ENCODE data around the gene PDZK1IP1. TPM values are rescaled to one million over a fixed set of nuclear protein-coding genes. Genes with fewer than 3 reads are reported as not detected.
A peak's percentile ranks its signal among the peaks of the same experiment; 100 is the strongest.

The PDZK1IP1 gene
- polyA plus RNA-seq, 1 donor (not counting 4 experiments of a cell fraction or from before 2014, with no cell fraction given), result 1.5 TPM

DNA sequence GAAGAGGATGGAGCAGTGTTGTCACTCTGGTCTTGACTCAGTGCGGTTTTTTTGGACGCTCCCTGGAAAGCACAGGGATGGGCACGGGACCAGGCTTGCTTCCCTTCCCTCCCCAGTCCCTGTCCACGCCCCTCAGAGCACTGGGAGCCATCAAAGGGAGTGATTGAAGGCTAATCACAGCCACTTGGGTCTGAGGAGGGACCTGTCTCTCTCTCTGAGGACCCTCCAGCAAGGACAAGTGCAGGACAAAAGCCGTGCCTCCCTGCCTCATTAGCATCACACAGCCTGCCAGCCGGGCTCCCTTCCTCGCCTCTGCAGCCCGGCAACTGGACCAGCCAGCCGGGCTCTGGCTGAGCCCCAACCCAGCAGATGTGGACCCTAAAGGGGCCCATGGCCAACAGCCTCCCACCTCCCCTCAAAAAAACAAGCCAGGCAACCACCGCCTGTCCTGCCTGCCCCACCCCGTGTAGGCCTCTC, 18.6 kb upstream of the PDZK1IP1 start:
- Histone ChIP-seq H3K9me3 (ENCODE audit: control insufficient read depth, low read depth, low read length) (no peaks in the 10 kb centered on the region), H3K4me3 (ENCODE audit: control insufficient read depth in 2 of 3, extremely low read depth in 1 of 3, insufficient read depth in 2 of 3, low read depth in 1 of 3, low read length in 3 of 3) (no peak overlapping the region), H3K79me2 (ENCODE audit: control insufficient read depth, insufficient read depth, low read length) (no peaks in the 10 kb centered on the region), H3K36me3 (ENCODE audit: control insufficient read depth in 2 of 2, extremely low read depth in 1 of 2, insufficient read depth in 2 of 2, low read length in 2 of 2) (no peaks in the 10 kb centered on the region), H3K4me2 (ENCODE audit: control insufficient read depth, extremely low read depth, insufficient read depth, low read depth, low read length) (no peak overlapping the region), H3K9me1 (ENCODE audit: control insufficient read depth, extremely low read depth, insufficient read depth, low read length) (no peaks in the 10 kb centered on the region), H3K9ac (ENCODE audit: control insufficient read depth, extremely low read depth, insufficient read depth, low read length) (no peak overlapping the region), H3K27me3 (ENCODE audit: control insufficient read depth, extremely low read depth, insufficient read depth, low read length) (no peaks in the 10 kb centered on the region), H4K20me1 (ENCODE audit: control insufficient read depth, extremely low read depth, insufficient read depth, low read length) (no peaks in the 10 kb centered on the region), H3K27ac (ENCODE audit: control insufficient read depth, insufficient read depth, low read length) (no peak overlapping the region), H3K4me1 (ENCODE audit: control insufficient read depth, extremely low read depth, insufficient read depth, low read length) (peaks cover 6% of the 10 kb centered on the region), H2AFZ (ENCODE audit: control insufficient read depth, low read length) (peak overlapping the region; percentile 5)
- no peak for FAIRE-seq
- no peak for TF ChIP-seq EZH2 (IDR thresholded peaks at IDR 0.05; ENCODE audit: low read length)
- no peak for TF ChIP-seq CTCF (optimal IDR thresholded peaks at IDR 0.05 in 1 of 3, IDR thresholded peaks at IDR 0.05 in 1 of 3, conservative IDR thresholded peaks at IDR 0.05 in 1 of 3; ENCODE audit: extremely low read depth in 1 of 3, insufficient read depth in 2 of 3, low read length in 3 of 3)
- DNase-seq (ENCODE audit: low read depth, low spot score), result no peak
- dilution Hi-C loops (cut with MboI; ENCODE audit: extremely low pct_ligation_motif_present, low sequenced_read_pairs), result no loop called here

- Histone ChIP-seq H3K9me1 (ENCODE audit: control insufficient read depth, extremely low read depth, insufficient read depth, low read length) (no peaks in the 10 kb centered on the region), H3K4me1 (ENCODE audit: control insufficient read depth, extremely low read depth, insufficient read depth, low read length) (peaks cover 6% of the 10 kb centered on the region), H3K27ac (ENCODE audit: control insufficient read depth, insufficient read depth, low read length) (no peak overlapping the region), H4K20me1 (ENCODE audit: control insufficient read depth, extremely low read depth, insufficient read depth, low read length) (no peaks in the 10 kb centered on the region), H3K27me3 (ENCODE audit: control insufficient read depth, extremely low read depth, insufficient read depth, low read length) (no peaks in the 10 kb centered on the region), H3K9ac (ENCODE audit: control insufficient read depth, extremely low read depth, insufficient read depth, low read length) (no peak overlapping the region), H3K4me3 (ENCODE audit: control insufficient read depth in 2 of 3, extremely low read depth in 1 of 3, insufficient read depth in 2 of 3, low read depth in 1 of 3, low read length in 3 of 3) (no peak overlapping the region), H3K36me3 (ENCODE audit: control insufficient read depth in 2 of 2, extremely low read depth in 1 of 2, insufficient read depth in 2 of 2, low read length in 2 of 2) (no peaks in the 10 kb centered on the region), H3K79me2 (ENCODE audit: control insufficient read depth, insufficient read depth, low read length) (no peaks in the 10 kb centered on the region), H2AFZ (ENCODE audit: control insufficient read depth, low read length) (peak overlapping the region; percentile 5), H3K4me2 (ENCODE audit: control insufficient read depth, extremely low read depth, insufficient read depth, low read depth, low read length) (no peak overlapping the region), H3K9me3 (ENCODE audit: control insufficient read depth, low read depth, low read length) (no peaks in the 10 kb centered on the region)
- TF ChIP-seq EZH2 (IDR thresholded peaks at IDR 0.05; ENCODE audit: low read length) (no peak), CTCF (optimal IDR thresholded peaks at IDR 0.05 in 1 of 3, IDR thresholded peaks at IDR 0.05 in 1 of 3, conservative IDR thresholded peaks at IDR 0.05 in 1 of 3; ENCODE audit: extremely low read depth in 1 of 3, insufficient read depth in 2 of 3, low read length in 3 of 3) (no peak)
- dilution Hi-C loops (cut with MboI; ENCODE audit: extremely low pct_ligation_motif_present, low sequenced_read_pairs), result no loop called here
- FAIRE-seq, result no peak
- DNase-seq (ENCODE audit: low read depth, low spot score), result no peak
Observed at GRCh38 chr1:47207803-47208373, 18.1 kb upstream of the PDZK1IP1 start.
